ENCODE results near the gene SYNM. TPM values are rescaled to one million over a fixed set of nuclear protein-coding genes. Genes with fewer than 3 reads are reported as not detected.

The SYNM gene
- total and polyA plus RNA-seq, 2 experiments from 2014 or later: 0.74 to 3.5 TPM

GRCh38 chr15:99122831-99123712 is 18.2 kb downstream of the SYNM start:
- Histone ChIP-seq H3K4me3 (no peak overlapping the region), H3K27ac (ENCODE audit: low read depth) (0 out of 2 replicates have a peak overlapping the region, but pooled peaks have one; percentile 19)

GRCh38 chr15:99123713-99124451 is 19.0 kb downstream of the SYNM start:
- Histone ChIP-seq H3K79me2 (replicated peaks; ENCODE audit: insufficient read depth) (no peaks in the 10 kb centered on the region; the same call in 1 of the 2 replicates), H3K4me1 (ENCODE audit: insufficient read depth) (no peaks in the 10 kb centered on the region), H3K9me2 (ENCODE audit: insufficient read depth) (no peaks in the 10 kb centered on the region), H3K4me3 (no peak overlapping the region), H3K4me2 (no peak overlapping the region), H3K36me3 (ENCODE audit: insufficient read depth) (no peaks in the 10 kb centered on the region), H2AFZ (peak overlapping the region; percentile 74; the same call in 1 of the 2 replicates), H3K27ac (ENCODE audit: low read depth) (0 out of 2 replicates have a peak overlapping the region, but pooled peaks have one; percentile 19), H3K27me3 (ENCODE audit: insufficient read depth) (no peaks in the 10 kb centered on the region), H3F3A (replicated peaks; ENCODE audit: low read depth) (no peaks in the 10 kb centered on the region), H4K20me1 (replicated peaks; ENCODE audit: insufficient read depth) (no peaks in the 10 kb centered on the region)
- DNase-seq (ENCODE audit: low spot score) (peak; percentile 47), ATAC-seq (peak; percentile 50)
- Mint-ChIP-seq H3K4me1 (peaks cover 30% of the 10 kb centered on the region), H3K9me3 (no peaks in the 10 kb centered on the region; the same call in 2 of the 3 replicates), H3K27me3 (ENCODE audit: insufficient read depth, low read depth, poor library complexity) (peaks cover 2% of the 10 kb centered on the region), H3K4me3 (no peak overlapping the region; the same call in 2 of the 3 replicates), H3K36me3 (ENCODE audit: low read depth) (no peaks in the 10 kb centered on the region), H3K27ac (peak overlapping the region; percentile 81)
- TF ChIP-seq ZNF331 (CRISPR knock-in tag; IDR thresholded peaks at IDR 0.05; ENCODE audit: low read depth): no peak
- no peak for TF ChIP-seq REST (IDR thresholded peaks at IDR 0.05; ENCODE audit: unreplicated experiment)
- TF ChIP-seq CTCF (conservative IDR thresholded peaks at IDR 0.05; ENCODE audit: low read depth in 2 of 2): no peak
- TF ChIP-seq NANOG (IDR thresholded peaks at IDR 0.05; ENCODE audit: borderline replicate concordance): no peak
- TF ChIP-seq JUNB (IDR thresholded peaks at IDR 0.05; ENCODE audit: unreplicated experiment): no peak
- no peak for TF ChIP-seq POLR2AphosphoS5 (IDR thresholded peaks at IDR 0.05; ENCODE audit: low read depth)

More at GRCh38 chr15:99122831-99123712, 18.2 kb downstream of the SYNM start:
- H4K20me1 ChIP-seq (replicated peaks; ENCODE audit: insufficient read depth): no peaks in the 10 kb centered on the region
- no peaks in the 10 kb centered on the region; the same call in 2 of the 3 replicates for H3K9me3 Mint-ChIP-seq
- no peak for TF ChIP-seq CREB1 (CRISPR knock-in tag; IDR thresholded peaks at IDR 0.05; ENCODE audit: low read depth)
- no peak for TF ChIP-seq CTCF (conservative IDR thresholded peaks at IDR 0.05; ENCODE audit: low read depth in 2 of 2)
- TF ChIP-seq POLR2AphosphoS5 (IDR thresholded peaks at IDR 0.05; ENCODE audit: low read depth): no peak
- no peak for TF ChIP-seq JUNB (IDR thresholded peaks at IDR 0.05; ENCODE audit: unreplicated experiment)
- TF ChIP-seq ZNF114 (CRISPR knock-in tag; IDR thresholded peaks at IDR 0.05): no peak
- no peak for TF ChIP-seq EZH2 (IDR thresholded peaks at IDR 0.05; ENCODE audit: low read depth, unreplicated experiment)
- no peak for TF ChIP-seq STAT1 (IDR thresholded peaks at IDR 0.05; ENCODE audit: unreplicated experiment)
- H3K27me3 Mint-ChIP-seq (ENCODE audit: insufficient read depth, low read depth, poor library complexity): peaks cover 2% of the 10 kb centered on the region
- H3K4me2 ChIP-seq: no peak overlapping the region
- H3K79me2 ChIP-seq (replicated peaks; ENCODE audit: insufficient read depth): no peaks in the 10 kb centered on the region; the same call in 1 of the 2 replicates
- no peak for DNase-seq (ENCODE audit: low spot score)
- H3F3A ChIP-seq (replicated peaks; ENCODE audit: low read depth): no peaks in the 10 kb centered on the region
- no peaks in the 10 kb centered on the region for H3K4me1 ChIP-seq (ENCODE audit: insufficient read depth)
- no peaks in the 10 kb centered on the region for H3K36me3 ChIP-seq (ENCODE audit: insufficient read depth)
- peak overlapping the region; percentile 81 for H3K27ac Mint-ChIP-seq
- no peaks in the 10 kb centered on the region for H3K9me2 ChIP-seq (ENCODE audit: insufficient read depth)
- H3K4me3 Mint-ChIP-seq: no peak overlapping the region
- H2AFZ ChIP-seq: peak overlapping the region; percentile 74; the same call in 1 of the 2 replicates
- no peaks in the 10 kb centered on the region for H3K36me3 Mint-ChIP-seq (ENCODE audit: low read depth)
- ATAC-seq: no peak; the same call in 2 of the 3 replicates
- no peaks in the 10 kb centered on the region for H3K27me3 ChIP-seq (ENCODE audit: insufficient read depth)
- peaks cover 30% of the 10 kb centered on the region for H3K4me1 Mint-ChIP-seq
